AG20443 (cell line): ENCODE measurements around the gene CACNA2D2.

Source experiments
- DNase-seq: peaks from one replicate; pipeline ENCODE4 v3.0.0; 2012; ENCODE audit warnings: low spot score, mixed read lengths

The CACNA2D2 gene

DNA sequence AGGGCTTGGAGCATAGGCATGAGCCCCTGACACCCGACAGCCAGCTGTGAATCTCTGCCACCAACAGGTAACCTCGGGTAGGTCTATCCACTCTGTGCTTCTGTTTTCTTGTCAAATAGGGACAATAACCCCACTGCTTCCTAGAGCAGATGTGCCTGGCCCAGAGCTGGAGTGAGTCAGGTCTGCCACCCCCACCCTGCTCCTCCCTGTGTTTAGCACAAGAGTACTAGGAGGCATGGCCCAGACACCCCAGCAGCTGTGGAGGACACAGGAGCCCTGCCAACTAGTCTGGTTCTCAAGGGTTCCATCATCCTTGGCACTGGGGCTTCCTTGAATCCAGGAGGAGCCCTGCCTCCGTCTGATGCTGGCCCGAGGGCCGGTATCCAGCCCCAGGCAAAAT, 110.4 kb downstream of the CACNA2D2 start:
- no peak for DNase-seq

DNA sequence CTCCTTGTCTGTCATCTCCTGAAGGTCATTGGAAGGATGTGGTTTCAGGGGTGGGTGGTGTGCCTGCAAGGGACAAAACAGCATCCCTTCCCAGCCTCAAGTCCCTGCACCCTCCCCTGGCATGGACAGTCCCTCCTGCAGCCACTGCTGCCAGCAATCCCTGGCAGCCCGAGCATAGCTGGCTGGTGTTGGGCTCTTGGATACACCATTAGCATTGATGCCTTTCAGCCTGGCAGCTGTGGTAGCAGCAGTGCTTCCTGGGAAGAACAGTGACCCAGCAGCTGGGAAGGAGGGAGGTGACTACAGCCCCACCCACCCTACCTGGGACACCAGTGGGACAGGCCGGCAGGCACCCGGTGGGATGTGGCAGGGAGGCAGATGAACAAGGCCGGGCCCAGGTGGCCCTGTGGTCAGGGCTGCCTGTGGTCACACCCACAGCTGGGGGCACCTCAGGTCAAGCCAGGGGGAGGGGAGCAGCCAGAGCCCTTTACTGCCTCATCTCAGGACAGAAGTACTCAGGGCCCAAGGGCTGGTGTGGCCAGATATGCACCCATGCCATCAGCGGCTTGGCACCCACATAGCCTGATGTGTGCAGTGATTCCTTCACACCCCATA, 111.2 kb downstream of the CACNA2D2 start:
- no peak for DNase-seq

DNA sequence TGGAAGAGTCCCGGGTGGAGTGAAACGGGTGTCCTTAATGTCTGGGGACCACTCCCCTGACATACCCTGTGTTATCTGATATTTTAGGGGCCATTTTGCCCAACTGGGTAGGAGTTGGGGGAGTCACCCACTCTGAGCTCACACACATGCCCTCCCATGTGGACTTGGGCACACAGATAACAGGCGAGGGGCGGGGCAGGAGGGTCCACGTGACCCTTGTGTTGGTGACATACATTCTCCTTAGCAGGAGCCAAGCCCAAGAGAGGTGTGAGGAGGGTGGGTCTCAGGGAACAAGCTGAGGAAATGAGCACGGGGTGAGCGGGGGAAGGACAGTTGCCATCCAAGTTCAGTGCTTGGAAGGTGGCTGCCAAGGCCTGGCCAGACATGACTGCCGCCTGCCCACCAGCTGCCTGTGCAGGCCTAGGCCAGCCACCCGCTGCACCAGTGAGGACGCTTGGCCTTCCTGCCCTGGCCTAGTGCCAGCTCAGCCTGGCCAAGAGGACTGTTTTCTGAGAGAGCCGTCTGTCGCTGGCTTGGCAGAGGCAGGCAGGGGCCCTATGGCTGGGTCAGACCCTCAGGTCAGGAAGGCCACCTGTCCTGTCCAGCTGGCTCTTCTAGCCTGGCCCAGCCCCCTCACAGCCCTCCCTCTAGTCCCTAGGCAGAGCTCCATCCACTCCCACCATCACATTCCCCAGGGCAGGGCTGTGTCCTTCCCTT, 112.8 kb downstream of the CACNA2D2 start:
- DNase-seq = no peak

DNA sequence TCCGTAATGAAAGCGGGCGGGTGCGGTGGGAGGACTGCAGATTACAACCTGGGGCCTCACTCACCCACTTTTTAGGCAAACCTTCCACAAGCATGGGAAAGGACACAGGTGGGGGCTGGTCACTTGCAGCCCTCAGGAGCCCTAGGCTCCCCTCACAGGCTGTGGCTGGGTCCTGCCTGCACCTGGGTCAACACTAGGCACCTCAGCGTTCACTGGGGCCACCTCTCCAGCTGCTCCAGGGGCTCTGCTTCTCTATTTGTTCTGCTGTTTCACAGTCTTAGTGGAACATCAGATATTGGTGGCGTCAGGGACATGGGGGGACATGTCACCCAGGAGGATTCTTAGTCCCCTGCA, 114.0 kb downstream of the CACNA2D2 start:
- DNase-seq = no peak

DNA sequence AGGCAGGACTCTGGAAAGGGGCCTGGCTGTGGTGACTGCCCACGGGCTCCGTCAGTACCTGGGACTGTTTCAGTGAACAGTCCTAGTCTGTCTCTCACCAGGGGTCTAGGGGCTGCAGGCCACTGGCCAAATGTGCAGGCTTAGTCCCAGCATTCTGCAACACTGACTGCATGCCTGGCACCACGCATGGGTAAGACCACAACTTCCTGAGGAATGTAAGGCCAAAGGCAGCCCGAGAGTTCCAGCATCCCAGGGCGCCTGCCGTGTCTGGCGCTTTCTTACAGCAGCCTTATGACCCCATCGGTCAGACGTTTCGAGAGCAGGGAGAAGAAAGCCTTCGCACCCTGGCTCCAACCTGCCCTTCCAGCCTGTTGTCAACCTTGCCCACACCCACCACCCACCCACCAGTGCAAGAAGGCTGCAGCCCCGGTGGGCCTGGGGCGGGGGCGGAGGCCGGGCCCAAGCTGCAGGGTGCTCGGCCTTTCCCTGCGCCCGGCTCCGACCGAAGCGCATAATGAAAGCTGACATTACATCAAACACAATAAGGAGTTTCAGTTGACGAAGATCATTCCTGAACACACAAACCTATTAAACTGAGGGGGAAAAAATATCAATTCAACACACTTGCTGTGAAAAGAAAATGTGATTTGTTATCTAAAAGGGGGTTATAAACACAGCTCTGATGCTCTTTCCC, 114.6 kb downstream of the CACNA2D2 start:
- DNase-seq = no peak

DNA sequence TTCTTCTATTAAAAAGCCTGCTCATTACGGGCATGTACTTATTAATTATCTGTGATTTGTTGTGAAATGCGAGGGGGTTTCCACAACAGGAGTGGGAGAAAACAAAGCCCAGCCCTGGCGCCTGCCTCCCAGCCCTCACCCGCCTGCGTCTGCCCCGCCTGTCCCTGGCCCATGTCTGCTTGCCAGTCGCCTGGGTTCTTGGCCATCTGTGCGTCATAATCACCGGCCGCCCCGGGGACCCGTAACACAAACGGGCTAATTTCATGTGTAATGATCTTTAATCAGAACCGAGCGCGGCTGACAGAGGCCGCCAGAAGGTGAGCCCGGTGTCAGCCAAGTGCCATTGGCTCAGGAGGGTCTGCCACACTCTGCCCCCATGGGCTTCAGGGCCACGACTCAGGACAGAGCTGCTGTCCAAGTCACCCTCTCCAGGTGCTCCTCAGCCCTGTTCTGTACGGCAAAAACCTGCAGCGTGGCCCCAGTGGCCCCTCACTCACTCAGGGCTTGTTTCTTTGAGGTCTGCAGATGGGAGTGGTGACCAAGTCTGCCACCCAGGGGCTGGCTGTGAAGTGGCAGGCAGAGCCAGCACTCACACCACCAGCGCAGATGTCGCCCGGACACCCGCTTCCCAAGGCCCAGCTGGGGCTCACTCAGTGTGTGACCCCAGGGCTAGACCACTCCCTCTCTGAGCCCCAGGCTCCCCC, 115.3 kb downstream of the CACNA2D2 start:
- peak; percentile 75 for DNase-seq

DNA sequence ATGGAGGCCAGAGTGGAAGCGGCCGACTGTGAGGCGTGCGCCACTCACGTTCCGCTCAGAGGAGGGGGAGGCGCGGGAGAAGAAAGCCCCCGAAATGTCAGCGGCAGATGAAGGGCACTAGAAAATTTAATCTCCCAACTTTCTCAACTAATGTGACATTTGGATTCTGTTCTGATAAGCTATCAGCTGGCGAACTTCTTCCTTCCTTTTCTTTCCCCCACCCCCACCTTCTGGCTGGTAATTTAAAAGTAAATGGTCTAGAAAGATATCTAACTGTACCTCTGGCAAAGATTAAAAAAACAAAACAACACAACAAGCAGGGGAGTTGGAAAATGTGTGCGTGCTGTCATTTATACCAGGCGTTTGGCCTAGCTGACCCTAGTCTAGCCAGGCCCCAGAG, 117.7 kb downstream of the CACNA2D2 start:
- no peak for DNase-seq

DNA sequence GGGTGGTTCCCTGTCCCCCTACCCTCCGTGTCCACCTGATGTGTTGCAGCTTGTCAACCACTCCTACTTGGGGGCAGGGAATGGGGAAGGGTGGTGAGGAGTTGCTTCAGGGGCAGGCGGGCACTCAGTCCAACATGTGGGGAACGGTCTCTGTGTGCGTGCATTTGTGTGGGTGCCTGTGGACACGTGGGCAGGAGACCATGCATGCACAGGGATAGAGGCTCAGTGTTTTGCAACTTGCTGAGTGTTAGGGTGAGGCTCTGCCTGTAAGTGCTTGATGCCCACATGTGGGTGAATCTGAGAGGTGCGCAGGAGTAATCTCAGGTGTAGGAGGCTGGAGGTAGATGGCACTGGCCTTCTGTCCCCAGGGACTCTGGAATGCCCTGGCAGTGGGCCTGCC, 119.7 kb downstream of the CACNA2D2 start:
- DNase-seq = no peak

DNA sequence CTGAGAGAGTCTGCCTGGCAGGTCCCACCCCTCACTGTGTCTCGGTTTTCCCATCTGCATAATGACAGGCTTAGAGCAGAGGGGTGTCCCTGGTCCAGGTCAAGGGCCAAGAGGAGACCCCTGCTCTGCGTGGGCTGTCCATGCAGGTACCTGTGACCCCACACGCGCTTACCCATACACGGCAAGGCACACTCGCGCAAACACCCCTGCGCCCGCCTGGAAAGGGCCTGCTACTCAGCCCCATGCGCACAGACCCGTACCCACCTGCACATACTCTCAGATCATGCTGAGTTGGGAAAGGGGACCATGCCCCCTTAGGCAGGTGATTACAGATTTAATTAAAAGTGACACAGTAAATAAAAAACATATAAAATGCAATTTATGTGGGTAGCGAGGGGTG, 120.7 kb downstream of the CACNA2D2 start:
- no peak for DNase-seq

DNA sequence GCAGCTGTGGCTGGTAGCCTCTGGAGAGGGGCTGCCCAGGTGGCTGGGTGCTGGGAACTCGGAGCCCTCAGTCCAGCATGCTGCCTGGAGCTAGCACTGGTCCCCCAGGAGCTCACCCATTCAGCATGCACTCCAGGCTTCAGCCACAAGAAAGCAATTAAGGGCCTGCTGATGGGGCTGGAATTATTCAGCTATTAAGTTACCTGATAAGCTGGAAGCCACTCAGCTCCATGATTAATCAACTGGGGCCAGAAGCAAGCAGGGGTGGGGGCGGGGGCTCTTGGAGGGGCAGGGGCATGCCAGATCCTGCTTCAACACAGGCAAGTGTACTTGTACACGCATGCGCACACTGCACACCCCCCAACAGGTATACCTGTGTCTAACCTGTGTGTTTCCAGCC, 122.1 kb downstream of the CACNA2D2 start:
- DNase-seq = no peak

DNA sequence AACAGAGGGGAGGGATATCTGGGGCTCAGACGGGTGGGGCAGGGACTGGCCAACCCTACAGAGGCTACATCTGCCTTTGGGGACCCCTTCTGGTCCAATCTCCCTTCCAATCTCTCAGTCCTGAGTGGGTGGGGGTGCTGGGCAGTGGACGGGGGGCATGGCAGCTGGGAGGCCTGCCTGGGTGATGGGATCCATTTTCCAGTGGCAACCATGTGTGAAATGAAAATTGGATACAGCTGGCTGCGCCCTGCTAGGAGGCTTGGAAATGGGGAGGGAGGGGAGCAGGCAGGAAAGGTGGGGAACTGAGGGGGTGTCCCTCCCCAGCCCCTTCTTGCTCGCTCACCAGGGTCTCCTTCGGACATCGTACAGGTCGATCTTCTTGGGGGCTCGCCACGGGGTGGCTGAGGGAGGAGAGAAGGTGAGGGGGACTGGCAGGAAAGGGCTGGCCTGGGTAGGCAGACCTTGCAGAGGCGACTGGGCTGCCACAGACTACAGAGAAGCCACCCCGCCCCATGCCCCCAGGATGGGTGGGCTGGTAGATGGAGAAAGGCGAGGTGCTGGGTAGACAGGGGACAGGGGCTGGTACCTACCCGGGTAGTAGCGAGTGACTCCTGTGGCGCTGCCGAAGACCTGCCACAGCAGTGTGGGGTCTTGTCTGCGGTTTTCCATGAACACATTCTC, 122.9 kb downstream of the CACNA2D2 start:
- no peak for DNase-seq

DNA sequence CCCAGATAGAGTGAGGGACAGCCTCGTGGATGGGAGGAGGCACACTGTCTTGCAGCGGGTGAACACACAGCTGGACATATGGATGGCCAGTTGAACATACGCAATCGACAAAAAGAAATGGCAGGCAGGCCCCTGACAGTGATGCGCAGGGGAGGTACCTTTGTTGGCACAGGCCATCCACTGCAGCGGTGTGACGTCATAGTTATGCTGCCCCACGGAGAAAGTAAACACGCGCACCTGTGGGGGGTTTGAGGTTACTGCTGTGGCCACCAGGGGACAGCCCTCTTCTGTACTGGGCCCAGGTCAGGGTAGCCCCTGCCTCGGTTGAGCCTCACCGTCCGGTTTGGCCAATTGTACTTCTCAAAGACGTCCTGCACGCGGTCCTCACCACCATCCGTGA, 124.7 kb downstream of the CACNA2D2 start:
- DNase-seq = no peak

DNA sequence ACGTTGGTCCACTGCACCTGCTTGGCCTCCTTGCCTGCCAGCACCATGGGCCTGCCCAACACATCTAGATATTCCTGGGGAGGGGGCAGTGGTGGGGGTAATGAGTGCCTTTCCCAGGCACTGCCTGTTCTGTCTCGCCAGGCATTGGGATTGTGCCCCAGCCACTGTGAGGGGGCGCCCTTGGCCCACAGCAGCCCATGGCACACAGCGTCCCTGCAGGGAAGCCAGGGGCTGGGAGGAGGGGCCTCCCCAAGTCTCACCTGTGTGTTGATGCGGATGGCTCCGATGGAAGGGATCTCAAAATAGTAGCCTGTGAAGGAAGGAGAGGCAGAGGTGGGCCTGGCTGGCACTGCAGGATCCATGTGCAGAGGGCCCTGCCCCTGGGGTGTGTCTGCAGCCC, 125.4 kb downstream of the CACNA2D2 start:
- DNase-seq = no peak

DNA sequence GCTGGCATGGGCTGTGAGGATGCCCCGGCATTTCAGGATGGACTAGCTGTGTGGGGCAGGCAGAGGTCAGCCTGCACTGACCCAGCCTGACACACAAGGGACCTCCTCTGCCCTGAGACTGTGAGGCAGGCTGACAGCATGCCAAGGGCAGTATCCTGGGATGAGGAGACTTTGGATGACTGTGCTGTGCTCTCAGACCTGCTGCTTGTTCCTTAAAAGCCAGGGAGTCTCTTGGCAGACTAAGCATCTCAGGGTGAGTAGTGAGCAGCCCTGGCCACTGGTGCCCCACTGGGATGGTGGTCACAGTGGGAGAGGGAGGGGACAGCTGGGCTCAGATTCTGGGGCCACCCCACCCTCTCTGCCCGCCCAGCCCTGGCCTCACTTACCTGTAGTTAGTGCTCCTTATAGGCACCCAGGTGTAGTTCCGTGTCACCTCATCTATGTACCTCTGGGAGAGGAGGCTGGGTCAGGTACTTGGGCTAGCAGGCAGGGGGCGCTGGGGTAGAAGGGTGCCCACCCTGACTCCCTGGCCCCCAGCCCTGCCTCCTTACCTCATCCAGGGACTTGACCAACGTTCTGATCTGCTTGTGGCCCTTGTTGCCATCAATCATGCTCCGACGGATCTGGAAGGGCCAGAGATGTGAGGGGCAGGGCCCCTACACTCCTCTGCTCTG, 128.0 kb downstream of the CACNA2D2 start:
- no peak for DNase-seq

DNA sequence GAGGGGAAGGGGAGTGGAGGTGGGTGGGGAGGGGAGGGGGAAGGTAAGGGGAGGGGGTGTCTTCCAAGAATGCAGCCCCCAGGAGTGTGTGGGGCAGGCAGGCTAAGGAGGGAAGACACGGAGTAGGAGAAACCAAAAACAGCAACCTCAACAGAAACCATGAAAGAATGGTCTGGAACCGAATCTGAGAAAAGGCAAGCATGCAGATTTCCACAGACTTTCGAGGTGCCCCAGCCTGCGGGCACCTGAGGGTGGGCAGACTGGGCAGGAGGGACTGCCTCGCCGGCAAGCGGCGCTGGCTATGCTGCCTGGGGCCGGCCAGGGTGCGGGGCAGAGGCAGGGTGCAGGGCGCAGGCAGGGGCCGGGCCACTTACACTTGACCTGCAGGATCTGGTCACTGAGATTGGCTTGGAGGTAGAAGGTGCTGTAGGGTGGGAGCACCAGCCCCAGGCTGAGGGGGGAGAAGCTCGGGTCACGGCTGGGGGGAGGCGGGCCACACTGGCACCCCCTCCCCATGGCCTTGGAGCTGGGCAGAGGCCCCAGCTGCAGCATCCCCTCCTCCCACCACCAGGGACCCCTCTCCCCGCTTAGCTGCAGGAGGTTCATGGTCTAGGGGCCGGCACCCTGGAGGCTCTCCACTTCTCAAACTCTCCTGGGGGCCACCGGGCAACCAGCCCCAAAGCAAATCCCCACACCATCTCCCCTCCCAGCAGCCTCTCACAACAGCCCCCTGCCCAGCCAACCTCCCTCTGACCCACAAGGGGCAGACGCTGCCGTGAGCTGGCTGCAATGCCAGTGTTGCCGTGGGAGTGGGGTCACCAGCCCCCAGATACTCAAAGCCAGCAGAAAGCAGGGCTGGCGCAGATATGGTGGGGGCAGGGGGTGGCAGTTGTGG, 128.8 kb downstream of the CACNA2D2 start:
- no peak for DNase-seq

DNA sequence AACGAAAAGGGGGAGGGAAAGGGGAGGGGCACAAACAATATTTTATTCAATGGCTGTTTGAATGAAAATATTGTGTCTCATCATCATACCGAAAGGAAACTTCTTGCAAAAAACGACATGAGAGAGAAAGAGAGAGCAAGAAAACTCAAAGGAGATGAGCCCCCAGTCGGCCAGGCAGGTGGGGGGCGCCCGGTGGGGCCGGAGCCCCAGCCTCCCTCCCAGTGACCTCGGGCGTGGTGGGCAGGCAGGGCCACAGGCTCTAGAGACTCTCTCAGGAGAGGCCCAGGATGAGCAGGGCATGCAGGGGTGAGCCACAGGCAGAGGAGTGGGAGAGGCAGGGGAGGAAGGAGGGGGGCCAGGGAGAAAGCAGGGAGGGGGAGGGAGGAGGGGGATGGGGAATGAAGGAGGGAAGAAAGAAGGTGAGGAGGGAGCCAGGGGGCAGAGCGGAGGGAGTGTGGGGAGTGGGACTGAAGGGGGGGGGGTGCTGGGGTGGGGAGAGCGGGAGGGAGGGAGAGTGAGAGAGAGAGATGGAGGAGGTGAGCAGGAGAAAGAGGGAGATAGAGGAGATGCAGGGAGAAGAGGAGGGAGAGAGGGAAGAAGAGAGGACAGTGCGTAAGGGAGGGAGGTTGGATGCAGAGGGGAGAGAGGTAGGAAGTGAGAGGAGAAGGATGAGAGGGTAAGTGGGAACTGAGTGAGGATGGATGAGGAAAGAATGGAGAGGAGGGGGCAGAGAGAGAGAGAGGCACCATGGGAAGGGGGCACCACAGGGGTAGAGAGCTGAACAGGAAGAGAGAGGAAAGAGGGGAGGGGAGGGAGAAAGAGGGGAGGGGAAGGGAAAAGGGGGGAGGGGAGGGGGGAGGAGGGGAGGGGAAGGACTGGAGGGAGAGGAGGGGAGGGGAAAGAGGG, 130.0 kb downstream of the CACNA2D2 start:
- no peak for DNase-seq

DNA sequence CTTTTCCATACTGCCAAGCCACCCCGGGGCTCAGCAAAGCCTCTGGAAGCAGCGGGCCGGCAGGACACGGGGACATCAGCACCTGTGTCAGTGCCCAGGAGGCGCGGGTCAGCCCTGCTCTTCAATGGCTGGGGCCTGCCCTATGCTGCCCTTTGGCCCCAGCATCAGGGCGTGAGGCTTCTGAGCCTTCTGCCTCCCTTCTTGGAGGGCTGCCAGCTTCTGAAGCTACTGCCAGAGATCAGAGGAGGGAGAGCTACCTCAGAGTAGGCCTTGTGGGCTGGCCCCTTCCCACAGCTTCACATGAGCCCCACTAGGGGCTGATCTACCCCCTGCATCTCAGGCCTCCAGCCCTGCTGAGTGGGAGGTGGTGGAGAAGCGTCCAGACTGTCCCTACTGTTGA, 131.1 kb downstream of the CACNA2D2 start:
- DNase-seq = no peak

DNA sequence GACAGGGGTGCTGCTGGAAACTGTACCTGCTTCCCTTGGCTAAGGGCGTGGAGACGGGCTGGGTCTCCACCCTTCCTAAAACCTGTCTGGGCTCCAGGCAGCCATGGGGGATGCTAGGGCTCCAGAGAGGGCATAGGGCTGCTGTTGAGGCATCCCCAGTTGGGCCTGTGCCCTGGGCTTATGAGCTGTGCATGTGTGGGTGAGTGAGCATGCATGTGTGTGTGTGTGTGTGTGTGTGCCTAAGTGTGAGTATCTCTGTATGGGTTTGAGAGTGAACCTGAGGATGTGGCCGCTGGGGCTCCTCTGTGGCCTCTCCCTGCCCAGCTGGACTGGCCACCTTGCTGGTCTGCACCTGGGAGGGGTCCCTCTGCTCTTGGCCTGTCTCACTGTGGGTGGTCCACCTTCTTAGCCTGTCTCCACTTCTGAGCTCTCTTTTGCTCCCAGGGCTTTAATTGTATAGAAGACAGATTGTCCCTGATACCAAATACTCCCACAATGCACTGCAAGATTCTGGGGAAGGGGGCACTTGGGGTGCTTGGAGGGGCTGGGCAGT, 132.2 kb downstream of the CACNA2D2 start:
- DNase-seq = no peak

DNA sequence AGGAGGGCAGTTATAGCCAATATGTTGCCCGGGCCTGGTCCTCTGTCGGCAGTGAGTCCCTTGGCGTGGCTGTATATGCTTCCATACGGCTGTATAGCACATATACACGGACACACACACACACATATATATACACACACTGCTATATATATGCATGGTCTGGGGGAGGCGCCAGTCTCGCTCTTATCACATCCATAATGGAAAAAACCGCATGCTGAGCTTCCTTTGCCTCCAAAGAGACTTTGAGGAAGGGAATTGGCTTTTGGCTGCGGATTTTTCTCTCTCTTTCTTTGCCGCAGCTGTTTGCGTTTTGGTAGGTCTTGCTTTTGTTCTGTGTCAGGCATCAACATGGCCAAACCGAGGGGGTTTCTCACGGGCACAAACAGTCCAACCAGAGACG, 132.8 kb downstream of the CACNA2D2 start:
- no peak for DNase-seq
